ENCODE data around the gene SGMS1.
"Not testable (repeated sequence)": the region's sequence is repeated elsewhere in the genome, so short reads cannot be mapped to it uniquely, and the experiment has no call there.

The SGMS1 gene

DNA sequence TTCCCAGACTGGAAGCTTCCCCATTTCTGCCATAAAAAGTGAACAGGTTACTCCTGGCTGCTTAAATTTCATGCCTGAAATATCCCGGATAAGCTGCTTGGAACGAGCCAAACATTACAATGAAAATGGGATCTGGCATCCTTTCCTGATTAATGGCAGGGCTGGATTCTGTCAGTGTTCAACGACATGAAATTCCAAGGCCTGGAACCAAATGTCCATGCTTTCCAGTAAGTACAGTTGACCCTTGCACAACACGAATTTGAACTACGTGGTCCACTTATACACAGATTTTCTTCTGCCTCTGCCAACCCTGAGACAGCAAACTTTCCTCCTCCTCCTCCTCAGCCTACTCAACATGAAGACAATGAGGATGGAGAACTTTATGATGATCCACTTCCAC is 65.4 kb downstream of the SGMS1 start:
- DNase-seq (ENCODE audit: low read depth in 3 of 3), result no peak

DNA sequence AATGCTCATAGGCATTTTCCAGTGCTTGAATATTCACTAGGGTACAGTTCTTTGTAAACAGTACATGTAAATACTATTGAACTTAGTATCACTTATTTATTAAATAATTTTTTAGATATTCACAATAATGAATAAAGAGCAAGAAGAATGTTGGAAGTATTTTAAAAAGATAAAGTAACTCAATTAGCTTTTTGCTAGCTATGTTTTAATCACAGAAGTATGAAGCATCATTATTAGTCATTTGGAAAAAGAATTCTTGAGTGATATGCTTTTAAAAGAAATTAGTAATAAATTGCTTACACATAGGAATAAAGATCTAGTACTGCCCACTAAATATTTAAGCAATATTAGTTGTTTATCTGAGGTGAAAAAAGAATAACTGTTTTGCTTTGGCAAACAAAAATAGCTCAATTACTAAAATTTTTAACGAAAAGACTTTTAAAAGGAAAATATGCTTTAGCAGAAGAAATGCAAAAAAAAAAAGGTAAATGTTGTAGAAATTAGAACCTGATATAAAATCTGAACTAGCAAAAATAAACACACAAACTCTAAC is 66.5 kb downstream of the SGMS1 start:
- no peak for DNase-seq (ENCODE audit: low read depth in 3 of 3)

DNA sequence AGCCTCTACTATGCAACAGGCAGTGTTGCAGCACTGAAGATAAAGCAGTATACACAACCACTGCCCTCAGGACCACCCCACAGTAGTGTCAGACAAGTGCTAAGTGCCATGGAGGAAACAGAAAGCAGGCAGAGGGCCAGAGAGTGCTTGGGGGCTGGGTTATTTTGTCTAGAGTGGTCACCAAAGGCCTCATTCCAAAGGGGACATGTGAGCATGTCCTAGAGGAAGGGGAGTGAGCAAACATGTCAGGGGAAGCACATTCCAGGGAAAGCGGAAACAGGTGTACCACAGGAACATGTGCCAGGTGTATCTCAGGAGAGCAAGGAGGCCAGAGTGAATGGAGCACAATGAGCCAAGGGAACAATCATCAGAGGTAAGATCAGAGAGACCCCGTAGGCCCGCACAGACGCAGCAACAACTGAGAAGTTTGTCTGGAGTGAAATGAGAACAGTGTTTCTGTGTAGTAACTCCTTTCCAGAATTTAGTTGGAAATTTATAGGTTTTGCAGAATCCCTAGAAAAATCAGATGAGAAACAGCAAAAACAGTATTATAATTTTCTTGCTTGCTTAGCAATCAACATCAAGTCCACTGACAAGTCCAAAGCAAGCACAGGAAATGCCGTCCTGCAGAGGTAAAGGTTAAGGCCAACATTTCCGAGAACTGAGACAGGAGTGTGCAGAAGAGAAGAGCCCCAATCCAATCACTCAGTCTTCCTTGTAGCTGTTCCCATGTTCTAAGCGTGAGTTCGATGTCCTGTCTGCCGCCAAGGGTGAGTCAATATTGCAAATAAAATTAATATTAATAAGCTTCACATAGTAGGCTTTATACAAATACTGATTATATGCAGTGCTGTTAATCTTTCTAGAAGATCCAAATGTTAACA is 67.3 kb downstream of the SGMS1 start:
- DNase-seq (ENCODE audit: low read depth in 3 of 3), result no peak

DNA sequence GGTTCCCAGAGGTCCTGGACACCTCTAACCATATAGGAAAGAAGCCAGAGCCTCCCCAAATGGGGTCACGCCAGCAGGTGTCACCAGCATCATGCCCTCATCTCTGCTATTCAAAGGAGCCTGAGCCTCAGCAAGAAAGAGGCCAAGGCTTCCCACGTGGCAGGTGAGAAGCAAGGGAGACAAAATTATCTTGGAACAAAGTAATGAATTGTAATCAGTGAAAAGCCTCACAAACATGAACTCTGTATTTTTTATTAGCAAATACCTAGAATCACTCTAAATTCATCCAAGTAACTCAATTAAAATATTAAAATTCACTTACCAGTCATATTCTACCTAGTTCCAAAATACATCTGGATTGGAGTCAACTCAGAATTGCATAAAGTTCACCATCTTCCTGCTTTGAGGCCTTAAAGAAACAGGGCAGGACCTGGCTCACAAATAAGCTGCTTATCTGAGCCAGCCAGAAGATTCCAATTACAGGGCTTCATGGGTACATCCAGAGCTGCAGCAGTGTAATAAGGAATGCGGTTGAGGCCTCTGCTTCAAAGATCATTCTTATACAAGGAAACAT is 68.7 kb downstream of the SGMS1 start:
- DNase-seq (ENCODE audit: low read depth in 3 of 3), result no peak

- DNase-seq (ENCODE audit: low read depth in 3 of 3), result no peak
Observed at GRCh38 chr10:50554376-50554994, 69.3 kb downstream of the SGMS1 start.

DNA sequence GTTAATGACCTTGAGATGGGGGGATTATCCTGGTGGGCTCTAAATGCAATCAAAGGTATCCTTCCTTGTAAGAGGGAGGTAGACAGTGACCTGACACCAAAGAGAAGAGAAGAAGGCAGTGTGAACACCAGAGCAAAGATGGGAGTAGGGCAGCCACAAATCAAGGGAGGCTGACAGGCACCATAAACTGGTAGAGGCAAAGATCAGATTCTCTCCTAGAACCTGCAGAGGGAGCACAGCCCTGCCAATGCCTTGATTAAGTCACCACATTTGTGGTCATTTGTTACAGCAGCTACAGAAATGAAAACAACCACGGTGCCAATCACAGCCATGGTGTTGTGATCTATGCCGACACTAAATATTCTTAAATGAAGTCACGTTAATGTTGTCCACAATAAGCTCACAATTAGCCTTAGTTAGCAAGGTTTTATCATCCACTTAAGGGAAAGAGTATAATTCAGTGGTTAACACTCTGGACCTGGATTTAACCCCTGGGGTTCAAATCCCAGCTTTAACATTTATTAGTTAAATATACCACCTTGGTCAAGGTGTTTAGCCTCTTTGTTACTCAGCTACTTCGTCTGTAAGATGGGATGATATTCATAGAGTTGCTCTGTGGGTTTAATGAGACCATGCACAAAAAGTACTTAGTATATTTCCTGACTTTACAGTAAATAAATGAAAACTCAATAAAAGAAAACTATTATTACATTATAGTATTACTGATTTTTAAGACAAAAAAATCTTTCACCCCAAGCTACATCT is 70.8 kb downstream of the SGMS1 start:
- DNase-seq (ENCODE audit: low read depth in 3 of 3), result no peak

- no peak for DNase-seq (ENCODE audit: low read depth in 3 of 3)
Observed at GRCh38 chr10:50552308-50552707, 71.4 kb downstream of the SGMS1 start.

GRCh38 chr10:50551894-50552293 is 71.9 kb downstream of the SGMS1 start:
- DNase-seq (ENCODE audit: low read depth in 3 of 3), result no peak

DNA sequence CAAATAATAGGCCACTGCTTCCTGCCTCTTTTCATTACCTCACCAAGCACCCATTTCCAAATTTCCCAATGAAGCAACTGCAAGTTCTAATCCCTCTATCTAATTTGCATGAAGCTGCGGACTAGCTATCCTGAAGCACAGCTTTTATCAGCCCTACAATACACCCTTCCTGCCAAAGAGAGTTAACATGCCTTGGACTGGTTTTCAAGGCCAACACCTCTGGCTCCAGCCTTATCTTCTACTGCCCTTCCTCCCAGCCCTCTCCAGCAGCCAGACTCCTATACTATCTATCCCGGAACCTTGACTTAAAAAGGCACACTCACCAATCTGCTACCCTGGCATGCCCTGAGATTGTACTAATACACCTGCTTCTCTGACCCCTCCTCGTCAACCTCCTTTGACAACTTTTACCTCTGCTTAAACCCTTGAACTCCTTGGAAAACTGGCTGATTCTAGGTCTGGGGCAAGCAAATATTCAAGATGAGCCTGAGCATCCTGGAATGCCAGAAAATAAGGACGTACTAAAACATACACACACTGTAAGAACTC is 73.4 kb downstream of the SGMS1 start:
- no peak for DNase-seq (ENCODE audit: low read depth in 3 of 3)

- not testable (repeated sequence) for DNase-seq (ENCODE audit: low read depth in 3 of 3)
Observed at GRCh38 chr10:50549186-50549585, 74.6 kb downstream of the SGMS1 start.

GRCh38 chr10:50548481-50548880 is 75.3 kb downstream of the SGMS1 start:
- not testable (repeated sequence) for DNase-seq (ENCODE audit: low read depth in 3 of 3)

GRCh38 chr10:50546287-50546686 is 77.5 kb downstream of the SGMS1 start:
- DNase-seq (ENCODE audit: low read depth in 3 of 3), result not testable (repeated sequence)

GRCh38 chr10:50545846-50546245 is 77.9 kb downstream of the SGMS1 start:
- no peak for DNase-seq (ENCODE audit: low read depth in 3 of 3)

DNA sequence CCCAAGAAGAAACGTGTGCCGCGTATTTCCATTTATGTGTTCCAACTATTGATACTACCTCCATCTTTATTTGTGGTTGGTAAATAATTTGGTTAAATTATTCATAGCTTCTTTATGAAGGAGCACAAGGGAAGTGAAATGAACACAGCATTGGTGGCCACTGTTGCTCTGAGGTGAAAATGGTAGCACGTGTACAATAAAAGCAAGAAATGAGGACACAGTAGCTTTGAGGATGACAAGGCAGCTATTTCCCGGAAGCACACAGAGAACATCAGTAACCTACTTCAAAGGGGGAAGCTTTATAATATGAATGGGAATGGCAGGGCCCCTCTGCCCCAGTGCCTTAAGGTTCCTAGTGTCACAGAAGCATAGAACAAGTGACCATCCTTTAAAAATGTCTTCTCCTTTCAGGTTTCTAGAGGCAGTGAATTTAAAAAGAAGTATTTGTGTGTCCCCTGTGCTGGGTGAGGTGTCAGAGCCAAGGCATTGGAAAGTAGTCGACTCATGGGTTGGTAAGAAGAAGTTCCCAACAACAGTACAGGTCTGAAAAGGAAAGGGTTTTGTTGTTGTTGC is 78.8 kb downstream of the SGMS1 start:
- DNase-seq (ENCODE audit: low read depth in 3 of 3), result no peak

- no peak for DNase-seq (ENCODE audit: low read depth in 3 of 3)
Observed at GRCh38 chr10:50544095-50544856, 79.5 kb downstream of the SGMS1 start.

DNA sequence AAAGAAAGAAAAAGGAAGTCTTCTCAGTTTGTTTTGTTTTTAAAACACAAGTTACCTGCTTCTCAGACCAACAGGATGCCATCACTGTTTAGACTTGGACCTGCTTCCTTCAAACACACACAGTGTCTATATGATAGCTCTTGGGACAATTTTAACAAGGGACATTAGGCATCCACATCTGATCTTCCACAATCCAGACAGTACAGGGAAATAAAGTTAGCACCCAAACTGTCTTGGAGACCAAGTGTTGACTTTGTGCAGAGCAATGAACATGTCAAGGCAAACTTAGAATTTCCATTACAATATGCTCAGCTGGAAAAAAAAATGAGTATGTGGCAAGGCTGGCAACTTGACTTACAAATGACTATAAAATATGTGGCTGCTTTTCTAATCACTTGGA is 80.9 kb downstream of the SGMS1 start:
- no peak for DNase-seq (ENCODE audit: low read depth in 3 of 3)

DNA sequence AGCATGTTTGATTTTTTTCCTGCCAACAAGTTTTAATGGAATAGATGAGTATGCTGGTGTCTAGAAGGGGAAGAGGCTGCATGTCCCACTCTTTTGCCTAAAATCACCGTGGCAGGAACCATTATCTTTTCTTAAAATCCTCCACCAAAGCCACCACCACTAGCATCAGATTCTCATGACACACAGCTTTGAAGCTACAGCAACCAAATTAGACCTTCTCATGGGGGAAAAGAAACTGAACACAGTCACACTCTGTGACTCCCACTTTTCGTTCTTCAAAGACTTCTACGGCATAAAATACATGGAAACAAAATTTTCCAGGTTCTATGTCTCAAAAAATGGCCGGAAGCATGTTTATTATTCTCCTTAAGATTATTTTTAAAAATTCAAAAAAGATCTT is 81.8 kb downstream of the SGMS1 start:
- no peak for DNase-seq (ENCODE audit: low read depth in 3 of 3)

DNA sequence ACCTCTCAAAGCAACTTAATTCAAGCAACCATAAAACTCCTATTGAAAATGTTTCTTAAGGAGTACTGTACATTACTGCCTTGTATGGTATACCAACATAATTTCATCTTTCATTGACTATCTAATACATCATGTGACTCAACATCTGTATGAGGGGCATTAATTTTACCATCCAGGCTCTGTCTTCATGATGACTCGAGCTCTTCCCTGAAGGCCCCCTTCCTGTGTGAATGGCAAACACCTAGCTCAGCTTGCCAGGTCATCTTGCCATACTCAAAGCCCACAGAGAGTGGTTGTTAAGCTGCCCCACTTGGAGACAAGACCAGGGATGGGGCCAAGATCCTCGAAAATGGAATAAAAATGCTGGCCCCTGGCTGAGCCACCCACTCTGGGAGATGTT is 82.4 kb downstream of the SGMS1 start:
- no peak for DNase-seq (ENCODE audit: low read depth in 3 of 3)

DNA sequence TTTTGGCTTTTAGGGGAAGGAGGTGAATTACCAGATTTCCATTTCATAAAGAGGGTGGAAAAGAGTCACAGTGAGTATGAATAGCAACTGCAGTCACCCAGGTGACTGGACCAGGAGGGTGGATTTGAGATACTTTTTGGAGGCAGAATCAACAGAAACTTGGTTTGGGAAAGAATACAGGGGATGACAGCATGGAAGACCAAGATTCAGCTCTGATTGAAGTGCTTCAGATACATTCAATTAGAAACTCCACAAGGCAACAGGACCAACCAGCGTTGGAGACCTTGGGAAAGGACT is 83.0 kb downstream of the SGMS1 start:
- DNase-seq (ENCODE audit: low read depth in 3 of 3), result no peak

- DNase-seq (ENCODE audit: low read depth in 3 of 3), result peak in 1 of 3 experiments; percentile 17
Observed at GRCh38 chr10:50540069-50540825, 83.5 kb downstream of the SGMS1 start.

All from stimulated activated CD4-positive, alpha-beta T cell treated with anti-CD3 and anti-CD28 coated beads, TNF-alpha, amount 100 ng/mL, for 4 hours (primary cell).